ENCODE results near the gene GRXCR2.
"Not testable (repeated sequence)": the region's sequence is repeated elsewhere in the genome, so short reads cannot be mapped to it uniquely, and the experiment has no call there.

GRXCR2 gene

GRCh38 chr5:145898171-145898570 is 25.4 kb upstream of the GRXCR2 start:
- H3K36me3 ChIP-seq (ENCODE audit: control insufficient read depth in 2 of 2, insufficient read depth in 1 of 2, low read length in 2 of 2), result no peaks in the 10 kb centered on the region
- H3K4me3 ChIP-seq (ENCODE audit: low read depth, low read length), result no peak overlapping the region
- H3K4me1 ChIP-seq (ENCODE audit: control insufficient read depth, insufficient read depth, low read length), result no peaks in the 10 kb centered on the region
- no peaks in the 10 kb centered on the region for H3K9me3 ChIP-seq (ENCODE audit: control insufficient read depth, insufficient read depth, low read depth, low read length)
- ChIA-PET POLR2A (no interaction called here), CTCF (no interaction called here)
- no peak overlapping the region for H3K27ac ChIP-seq (ENCODE audit: extremely low read depth, low read depth, low read length)
- TF ChIP-seq ZBTB44 (tag by site-specific recombination; IDR thresholded peaks at IDR 0.05), result no peak
- no peak for TF ChIP-seq ZNF544 (tag by site-specific recombination; IDR thresholded peaks at IDR 0.05)
- no peak for TF ChIP-seq ZNF660 (tag by site-specific recombination; IDR thresholded peaks at IDR 0.05)
- TF ChIP-seq ZNF23 (tag by site-specific recombination; IDR thresholded peaks at IDR 0.05; ENCODE audit: borderline replicate concordance), result no peak
- TF ChIP-seq ZBTB10 (tag by site-specific recombination; IDR thresholded peaks at IDR 0.05), result no peak
- TF ChIP-seq ZNF768 (tag by site-specific recombination; IDR thresholded peaks at IDR 0.05), result no peak
- TF ChIP-seq TRIM28 (IDR thresholded peaks at IDR 0.05; ENCODE audit: borderline replicate concordance, low read length), result no peak
- TF ChIP-seq ZNF830 (tag by site-specific recombination; IDR thresholded peaks at IDR 0.05; ENCODE audit: low read depth), result no peak
- TF ChIP-seq ZNF677 (tag by site-specific recombination; IDR thresholded peaks at IDR 0.05), result no peak

- H3K27ac ChIP-seq (ENCODE audit: extremely low read depth, low read depth, low read length); H3K4me3 ChIP-seq (ENCODE audit: low read depth, low read length); POLR2A ChIA-PET; H3K9me3 ChIP-seq (ENCODE audit: control insufficient read depth, insufficient read depth, low read depth, low read length); CTCF ChIA-PET; H3K36me3 ChIP-seq (ENCODE audit: control insufficient read depth in 2 of 2, insufficient read depth in 1 of 2, low read length in 2 of 2); H3K4me1 ChIP-seq (ENCODE audit: control insufficient read depth, insufficient read depth, low read length): not testable (repeated sequence)
These were observed 18.6 kb upstream of the GRXCR2 start for GRCh38 chr5:145891378-145891777.

GRCh38 chr5:145889611-145890010 is 16.8 kb upstream of the GRXCR2 start:
- no peaks in the 10 kb centered on the region for H3K9me3 ChIP-seq (ENCODE audit: control insufficient read depth, insufficient read depth, low read depth, low read length)
- no peaks in the 10 kb centered on the region for H3K36me3 ChIP-seq (ENCODE audit: control insufficient read depth in 2 of 2, insufficient read depth in 1 of 2, low read length in 2 of 2)
- no peak overlapping the region for H3K27ac ChIP-seq (ENCODE audit: extremely low read depth, low read depth, low read length)
- no peaks in the 10 kb centered on the region for H3K4me1 ChIP-seq (ENCODE audit: control insufficient read depth, insufficient read depth, low read length)
- ChIA-PET POLR2A (interaction anchor here (0.5 kb wide), 1 partner anchor 195 kb away, joined by 6 read pairs; no protein-coding TSS in a partner anchor), CTCF (interaction anchor here (0.7 to 2.8 kb wide), 6 partner anchors 13 to 343 kb away, joined by 3 to 10 read pairs (median 4); no protein-coding TSS in a partner anchor)
- TF ChIP-seq ZNF580 (tag by site-specific recombination; IDR thresholded peaks at IDR 0.05), result no peak
- TF ChIP-seq ZNF624 (tag by site-specific recombination; IDR thresholded peaks at IDR 0.05), result no peak
- TF ChIP-seq ZNF311 (tag by site-specific recombination; IDR thresholded peaks at IDR 0.05; ENCODE audit: borderline replicate concordance), result no peak
- TF ChIP-seq ZNF473 (tag by site-specific recombination; IDR thresholded peaks at IDR 0.05), result no peak
- no peak overlapping the region for H3K4me3 ChIP-seq (ENCODE audit: low read depth, low read length)

- ChIA-PET CTCF (interaction anchor here (0.5 to 3.1 kb wide), 30 partner anchors 10 to 289 kb away, joined by 3 to 13 read pairs (median 4); no protein-coding TSS in a partner anchor), POLR2A (no interaction called here)
- no peaks in the 10 kb centered on the region for H3K4me1 ChIP-seq (ENCODE audit: control insufficient read depth, insufficient read depth, low read length)
- TF ChIP-seq ZNF266 (tag by site-specific recombination; IDR thresholded peaks at IDR 0.05; ENCODE audit: low read depth), result no peak
- no peak for TF ChIP-seq ZNF596 (tag by site-specific recombination; IDR thresholded peaks at IDR 0.05)
- TF ChIP-seq REST (tag by site-specific recombination; IDR thresholded peaks at IDR 0.05), result no peak
- no peak for TF ChIP-seq ZNF10 (tag by site-specific recombination; IDR thresholded peaks at IDR 0.05)
- TF ChIP-seq KLF10 (tag by site-specific recombination; IDR thresholded peaks at IDR 0.05), result no peak
- TF ChIP-seq ZNF654 (tag by site-specific recombination; IDR thresholded peaks at IDR 0.05; ENCODE audit: low read depth), result peak; percentile 43
- no peak for TF ChIP-seq ZNF837 (tag by site-specific recombination; IDR thresholded peaks at IDR 0.05)
- TF ChIP-seq SP3 (tag by site-specific recombination; IDR thresholded peaks at IDR 0.05), result no peak
These were observed 15.3 kb upstream of the GRXCR2 start for GRCh38 chr5:145887976-145888574.

More at GRCh38 chr5:145887976-145888574, 15.3 kb upstream of the GRXCR2 start:
- Histone ChIP-seq H3K9me3 (ENCODE audit: control insufficient read depth, insufficient read depth, low read depth, low read length) (no peaks in the 10 kb centered on the region), H3K4me3 (ENCODE audit: low read depth, low read length) (no peak overlapping the region), H3K27ac (ENCODE audit: extremely low read depth, low read depth, low read length) (no peak overlapping the region), H3K36me3 (ENCODE audit: control insufficient read depth in 2 of 2, insufficient read depth in 1 of 2, low read length in 2 of 2) (no peaks in the 10 kb centered on the region)

Data from HEK293 (cell line).